Brain microvascular endothelial cell (primary cell): Measurements from ENCODE around the gene CCDC170.

Experiments used
- DNase-seq: peaks from one replicate; pipeline ENCODE4 v3.0.0-alpha.2; 2020
- H3K27ac ChIP-seq: fragments of 250-450 bp; sonication (Bioruptor Pico); 2 replicates; pipeline ENCODE4 v1.5.1; 2020; ENCODE audit warnings: mild to moderate bottlenecking, moderate library complexity
- H3K27me3 ChIP-seq: fragments of 250-450 bp; sonication (Bioruptor Pico); replicated peaks from 2 replicates; pipeline ENCODE4 v1.5.1; 2020; ENCODE audit warnings: mild to moderate bottlenecking
- H3K36me3 ChIP-seq: fragments of 250-450 bp; sonication (Bioruptor Pico); replicated peaks from 2 replicates; pipeline ENCODE4 v1.5.1; 2020; ENCODE audit warnings: mild to moderate bottlenecking
- H3K4me3 ChIP-seq: 2 replicates; pipeline ENCODE4 v1.5.1; 2011; ENCODE audit warnings: low read depth, mild to moderate bottlenecking, control low read depth, low read length, moderate library complexity
- CTCF ChIP-seq: IDR thresholded peaks from 2 replicates; pipeline ENCODE4 v1.5.1; 2011; ENCODE audit warnings: low read depth, mild to moderate bottlenecking, moderate library complexity, low read length, control low read depth, inconsistent platforms; ENCODE audit errors: missing control alignments
- in situ Hi-C: cut with HindIII; loops from 2 replicates; pipeline ENCODE4 v1.10.0; 2017; ENCODE audit warnings: low sequenced_read_pairs, low pct_ligation_motif_present

Gene CCDC170

DNA sequence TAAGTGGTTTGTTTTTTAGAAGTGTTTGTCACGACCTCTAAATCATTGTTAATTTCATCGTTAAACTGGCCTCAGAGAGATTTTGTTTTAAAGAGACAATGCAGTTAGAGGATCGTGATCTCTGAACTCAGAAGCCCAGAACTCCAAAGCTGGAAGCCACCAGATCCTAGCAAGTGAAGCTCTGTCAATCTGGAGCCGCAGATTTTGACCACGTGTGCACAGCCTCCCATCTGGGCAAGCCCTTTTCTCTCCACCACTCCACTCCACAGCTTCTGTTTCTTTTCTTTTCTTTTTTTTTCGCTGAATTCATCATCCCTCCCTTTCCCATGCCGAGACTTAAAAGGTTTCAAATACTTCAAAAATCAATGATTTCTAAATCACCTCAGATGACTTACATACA is 171.5 kb downstream of the CCDC170 start:
- in situ Hi-C loops: no loop called here
- no peaks in the 10 kb centered on the region for H3K27me3 ChIP-seq
- no peak overlapping the region for H3K4me3 ChIP-seq
- no peaks in the 10 kb centered on the region for H3K36me3 ChIP-seq
- no peak for TF ChIP-seq CTCF
- no peak for DNase-seq
- H3K27ac ChIP-seq: no peak overlapping the region

DNA sequence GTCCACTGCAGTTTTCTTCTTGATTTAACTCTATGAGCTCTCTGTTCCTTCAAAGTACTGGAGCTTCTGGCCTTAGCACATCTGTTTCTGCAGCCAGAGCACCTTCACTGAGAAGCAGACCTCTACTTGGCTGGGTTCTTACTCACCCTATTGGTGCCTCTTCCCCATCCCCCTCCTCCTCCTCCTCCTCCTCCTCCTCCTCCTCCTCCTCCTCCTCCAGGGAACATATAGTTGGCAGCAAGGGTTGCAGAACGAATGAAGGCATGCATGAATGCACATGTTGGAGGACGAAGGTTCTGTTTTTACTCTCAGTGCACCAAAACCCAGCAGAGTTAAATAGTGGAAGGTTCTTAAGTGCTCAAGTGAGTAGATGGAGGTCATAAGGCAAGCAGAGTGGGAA is 172.7 kb downstream of the CCDC170 start:
- no peak for DNase-seq
- no peaks in the 10 kb centered on the region for H3K36me3 ChIP-seq
- in situ Hi-C loops: no loop called here

GRCh38 chr6:151669208-151669560 is 175.4 kb downstream of the CCDC170 start:
- no peak for DNase-seq
- in situ Hi-C loops: no loop called here
- TF ChIP-seq CTCF: no peak
- Histone ChIP-seq H3K36me3 (no peaks in the 10 kb centered on the region), H3K4me3 (no peak overlapping the region), H3K27me3 (no peaks in the 10 kb centered on the region), H3K27ac (no peak overlapping the region)

More for the DNA sequence above, 172.7 kb downstream of the CCDC170 start:
- H3K27ac ChIP-seq: no peak overlapping the region
- H3K27me3 ChIP-seq: no peaks in the 10 kb centered on the region
- H3K4me3 ChIP-seq: no peak overlapping the region
- no peak for TF ChIP-seq CTCF

DNA sequence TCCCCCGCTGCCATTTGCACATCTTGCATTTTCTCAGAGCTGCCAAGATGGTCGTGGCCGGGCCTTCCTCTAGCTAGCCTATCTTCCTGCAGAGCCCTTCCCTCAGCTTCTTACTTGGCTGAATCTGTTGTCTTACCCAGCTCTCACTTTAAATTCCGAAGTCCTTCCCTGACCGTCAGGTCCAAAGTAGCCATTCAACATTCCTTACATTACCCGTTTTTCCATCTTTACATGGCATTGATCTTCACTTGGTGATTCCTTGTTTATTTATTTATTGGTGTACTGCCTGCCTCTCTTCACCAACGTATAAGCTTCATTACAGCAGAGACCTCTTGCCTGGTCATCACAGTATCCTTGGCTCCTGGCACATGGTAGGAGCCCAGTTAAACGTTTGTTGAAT is 176.3 kb downstream of the CCDC170 start:
- no peak overlapping the region for H3K4me3 ChIP-seq
- TF ChIP-seq CTCF: no peak
- in situ Hi-C loops: no loop called here
- no peaks in the 10 kb centered on the region for H3K27me3 ChIP-seq
- DNase-seq: no peak
- no peaks in the 10 kb centered on the region for H3K36me3 ChIP-seq
- H3K27ac ChIP-seq: no peak overlapping the region
